ENCODE results near the gene KRTAP12-1.
"Not testable (repeated sequence)": the region's sequence is repeated elsewhere in the genome, so short reads cannot be mapped to it uniquely, and the experiment has no call there.

The KRTAP12-1 gene

DNA sequence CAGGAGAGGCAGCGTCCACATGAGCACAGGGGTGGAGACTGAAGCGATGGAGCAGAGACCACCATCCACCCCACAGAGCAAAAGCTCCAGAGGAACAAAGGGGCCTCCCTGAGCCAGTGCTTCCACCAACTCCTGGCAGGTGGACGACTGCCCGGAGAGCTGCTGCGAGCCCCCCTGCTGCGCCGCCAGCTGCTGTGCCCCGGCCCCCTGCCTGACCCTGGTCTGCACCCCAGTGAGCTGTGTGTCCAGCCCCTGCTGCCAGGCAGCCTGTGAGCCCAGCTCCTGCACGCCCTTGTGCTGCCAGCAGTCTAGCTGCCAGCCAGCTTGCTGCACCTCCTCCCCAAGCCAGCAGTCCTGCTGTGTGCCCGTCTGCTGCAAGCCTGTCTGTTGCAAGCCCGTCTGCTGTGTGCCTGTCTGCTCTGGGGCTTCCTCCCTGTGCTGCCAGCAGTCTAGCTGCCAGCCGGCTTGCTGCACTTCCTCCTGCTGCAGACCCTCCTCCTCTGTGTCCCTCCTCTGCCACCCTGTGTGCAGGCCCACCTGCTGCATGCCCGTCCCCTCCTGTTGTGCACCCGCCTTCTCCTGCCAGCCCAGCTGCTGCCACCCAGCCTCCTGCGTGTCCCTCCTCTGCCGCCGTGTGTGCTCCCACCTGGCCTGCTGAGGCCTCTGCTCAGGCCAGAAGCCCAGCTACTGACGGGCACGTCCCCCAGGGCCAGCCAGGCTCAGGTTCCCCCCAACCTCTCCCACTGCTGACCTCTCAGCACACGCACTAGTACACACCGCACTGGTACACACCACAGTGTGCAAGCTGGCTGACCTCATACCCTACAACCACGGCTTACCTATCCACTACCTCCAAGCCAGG lies 20.4 kb upstream of the KRTAP12-1 start:
- no peak for DNase-seq (ENCODE audit: low read depth)
- no peak overlapping the region for H3K4me3 ChIP-seq (ENCODE audit: low read length)
- TF ChIP-seq, protein P1, sequence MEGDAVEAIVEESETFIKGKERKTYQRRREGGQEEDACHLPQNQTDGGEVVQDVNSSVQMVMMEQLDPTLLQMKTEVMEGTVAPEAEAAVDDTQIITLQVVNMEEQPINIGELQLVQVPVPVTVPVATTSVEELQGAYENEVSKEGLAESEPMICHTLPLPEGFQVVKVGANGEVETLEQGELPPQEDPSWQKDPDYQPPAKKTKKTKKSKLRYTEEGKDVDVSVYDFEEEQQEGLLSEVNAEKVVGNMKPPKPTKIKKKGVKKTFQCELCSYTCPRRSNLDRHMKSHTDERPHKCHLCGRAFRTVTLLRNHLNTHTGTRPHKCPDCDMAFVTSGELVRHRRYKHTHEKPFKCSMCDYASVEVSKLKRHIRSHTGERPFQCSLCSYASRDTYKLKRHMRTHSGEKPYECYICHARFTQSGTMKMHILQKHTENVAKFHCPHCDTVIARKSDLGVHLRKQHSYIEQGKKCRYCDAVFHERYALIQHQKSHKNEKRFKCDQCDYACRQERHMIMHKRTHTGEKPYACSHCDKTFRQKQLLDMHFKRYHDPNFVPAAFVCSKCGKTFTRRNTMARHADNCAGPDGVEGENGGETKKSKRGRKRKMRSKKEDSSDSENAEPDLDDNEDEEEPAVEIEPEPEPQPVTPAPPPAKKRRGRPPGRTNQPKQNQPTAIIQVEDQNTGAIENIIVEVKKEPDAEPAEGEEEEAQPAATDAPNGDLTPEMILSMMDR (conservative IDR thresholded peaks at IDR 0.05; ENCODE audit: low read length): no peak

DNA sequence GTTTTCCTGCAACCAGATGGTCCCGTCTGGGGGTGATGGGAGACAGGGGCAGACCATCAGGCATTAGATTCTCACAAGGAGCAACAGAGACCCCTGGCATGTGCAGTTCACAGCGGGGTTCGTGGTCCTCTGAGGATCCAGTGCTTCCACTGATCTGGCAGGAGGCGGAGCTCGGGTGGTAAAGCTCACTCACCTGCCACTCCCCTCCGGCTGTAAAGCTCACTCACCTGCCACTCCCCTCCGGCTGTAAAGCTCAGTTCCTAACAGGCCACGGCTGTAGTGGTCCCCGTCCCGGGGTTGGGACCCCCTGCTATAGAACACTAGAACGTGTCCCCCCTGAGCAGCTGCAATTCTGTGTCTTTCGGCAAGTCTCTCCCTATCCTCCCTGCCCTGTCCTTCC lies 19.6 kb upstream of the KRTAP12-1 start:
- TF ChIP-seq, protein P1 (conservative IDR thresholded peaks at IDR 0.05; ENCODE audit: low read length): no peak
- no peak for DNase-seq (ENCODE audit: low read depth)
- no peak overlapping the region for H3K4me3 ChIP-seq (ENCODE audit: low read length)

DNA sequence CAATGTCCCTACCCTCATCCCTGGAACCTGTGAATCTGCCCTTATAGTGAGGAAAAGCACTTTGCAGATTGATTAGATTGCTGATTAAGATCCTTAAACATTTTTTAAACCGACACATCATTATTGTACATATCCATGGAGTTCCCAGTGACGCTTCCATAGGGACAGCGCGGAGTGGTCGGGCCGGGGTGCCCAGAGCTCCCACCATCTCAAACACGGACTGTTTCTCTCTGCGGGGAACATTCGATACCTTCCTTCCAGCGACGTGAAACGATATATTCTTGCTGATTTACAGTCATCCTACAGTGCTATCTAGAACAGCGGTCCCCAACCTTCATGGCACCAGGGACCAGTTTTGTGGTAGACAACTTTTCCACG lies 19.0 kb upstream of the KRTAP12-1 start:
- no peak for DNase-seq (ENCODE audit: low read depth)
- TF ChIP-seq, protein P1 (conservative IDR thresholded peaks at IDR 0.05; ENCODE audit: low read length): no peak

DNA sequence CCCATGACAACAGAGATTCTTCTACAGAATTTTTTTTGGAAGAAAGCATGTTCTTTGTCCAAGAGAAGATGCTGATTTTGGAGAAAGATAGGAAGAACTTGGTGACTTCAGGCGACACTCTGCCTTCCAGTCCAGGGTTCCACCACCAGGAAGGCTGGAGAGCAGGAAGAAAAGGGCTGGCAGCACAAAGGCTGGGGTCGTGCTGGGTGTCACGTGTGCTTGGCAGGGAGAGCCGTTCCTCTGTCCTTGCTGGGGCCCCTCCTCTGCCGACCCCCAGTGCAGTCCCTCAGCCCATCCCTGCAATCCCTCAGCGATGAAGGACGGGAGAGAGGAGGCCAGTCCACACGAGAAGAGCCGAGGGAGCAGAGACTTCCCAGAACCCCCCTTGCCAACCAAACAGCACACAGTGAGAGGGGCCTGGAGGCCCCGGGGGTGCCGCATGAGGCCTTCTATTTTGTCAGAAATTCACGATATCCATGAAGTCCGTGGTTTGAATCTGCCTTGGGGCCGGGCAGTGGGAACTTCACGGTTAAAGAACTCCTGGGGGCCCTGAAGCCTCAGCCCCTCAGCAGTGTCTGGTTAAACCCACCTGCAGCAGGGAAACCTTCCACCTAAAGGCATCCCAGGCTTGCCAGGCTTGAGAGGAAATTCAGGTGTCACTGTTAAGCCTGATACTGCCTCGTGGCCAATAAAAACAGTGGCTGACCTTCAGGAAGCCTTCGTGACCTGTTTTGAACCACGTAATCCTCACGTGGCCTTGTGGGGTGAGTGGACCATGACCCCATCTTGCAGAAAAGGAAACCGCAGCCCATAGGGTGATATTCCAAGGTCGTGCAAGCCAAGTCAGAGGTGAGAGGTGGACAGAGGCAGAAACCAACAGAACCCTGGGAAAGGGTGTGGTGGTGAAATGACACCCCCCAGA lies 18.4 kb upstream of the KRTAP12-1 start:
- TF ChIP-seq, protein P1 (conservative IDR thresholded peaks at IDR 0.05; ENCODE audit: low read length): no peak
- DNase-seq (ENCODE audit: low read depth): no peak
- H3K4me3 ChIP-seq (ENCODE audit: low read length): no peak overlapping the region

More for the DNA sequence above, 19.0 kb upstream of the KRTAP12-1 start:
- no peak overlapping the region for H3K4me3 ChIP-seq (ENCODE audit: low read length)

DNA sequence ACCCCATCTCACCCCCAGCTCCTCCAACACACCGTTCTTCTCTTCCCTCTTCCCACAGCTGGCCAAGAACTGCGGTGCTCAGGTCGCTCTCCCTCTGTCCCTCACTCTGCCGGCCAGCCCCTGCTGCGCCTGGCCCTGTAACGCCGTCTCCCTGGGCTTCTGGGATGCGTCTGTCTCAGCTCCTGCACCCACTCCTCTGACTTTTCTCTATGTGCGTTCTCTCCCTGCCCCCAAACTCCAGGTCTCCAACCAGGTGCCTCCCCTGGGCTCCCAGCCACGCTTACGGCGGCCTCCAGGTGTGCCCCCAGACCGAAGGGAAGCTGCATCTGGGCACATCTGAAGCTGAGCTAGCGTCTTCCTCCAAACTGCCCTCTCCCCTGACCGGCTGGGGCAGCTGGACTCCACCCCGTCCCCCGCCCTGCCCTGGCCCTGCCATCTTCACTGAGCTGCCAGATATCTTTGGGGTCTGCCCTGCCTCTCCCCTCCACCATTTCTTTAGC lies 17.6 kb upstream of the KRTAP12-1 start:
- DNase-seq (ENCODE audit: low read depth): no peak
- H3K4me3 ChIP-seq (ENCODE audit: low read length): no peak overlapping the region
- TF ChIP-seq, protein P1 (conservative IDR thresholded peaks at IDR 0.05; ENCODE audit: low read length): no peak

DNA sequence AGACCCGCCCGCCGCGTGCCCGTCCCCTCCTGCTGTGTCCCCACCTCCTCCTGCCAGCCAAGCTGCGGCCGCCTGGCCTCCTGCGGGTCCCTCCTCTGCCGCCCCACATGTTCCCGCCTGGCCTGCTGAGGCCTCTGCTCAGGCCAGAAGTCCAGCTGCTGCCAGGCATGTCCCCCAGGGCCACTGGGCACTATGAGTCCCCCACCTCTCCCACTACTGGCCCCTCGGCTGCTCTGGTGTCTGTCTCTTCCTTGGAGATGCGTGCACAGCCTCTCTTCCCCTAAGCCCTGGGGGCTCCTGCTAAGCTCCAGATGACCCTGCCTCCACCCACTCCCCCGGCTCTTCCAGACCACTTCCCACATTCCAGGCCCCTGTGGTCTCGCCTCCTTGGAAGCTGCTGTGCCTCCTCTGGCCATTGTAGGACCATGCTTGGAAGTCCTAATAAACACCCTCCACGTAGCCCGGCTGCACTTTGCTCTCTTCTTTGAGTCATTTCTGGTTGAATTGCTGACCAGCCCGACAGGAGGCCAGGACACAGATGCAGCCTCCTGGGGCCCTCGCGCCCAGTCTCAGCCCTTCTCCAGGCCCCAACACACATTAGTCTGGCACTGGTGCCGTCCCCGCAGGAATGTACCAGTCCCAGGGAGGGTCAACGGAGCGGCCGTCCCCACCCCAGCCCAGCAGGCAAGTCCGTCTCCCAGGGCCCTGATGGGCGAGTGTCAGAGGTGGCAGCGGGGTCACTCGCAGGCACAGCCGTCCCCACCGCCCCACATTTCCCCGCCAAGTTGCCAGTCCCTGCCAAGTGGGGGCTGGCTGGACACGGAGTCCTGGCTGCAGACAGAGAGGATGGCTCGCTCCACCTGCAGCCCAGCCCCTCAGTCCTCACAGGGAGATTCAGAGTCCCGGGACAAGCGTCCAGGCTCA lies 16.1 kb upstream of the KRTAP12-1 start:
- DNase-seq (ENCODE audit: low read depth): no peak
- TF ChIP-seq, protein P1 (conservative IDR thresholded peaks at IDR 0.05; ENCODE audit: low read length): no peak
- no peak overlapping the region for H3K4me3 ChIP-seq (ENCODE audit: low read length)

DNA sequence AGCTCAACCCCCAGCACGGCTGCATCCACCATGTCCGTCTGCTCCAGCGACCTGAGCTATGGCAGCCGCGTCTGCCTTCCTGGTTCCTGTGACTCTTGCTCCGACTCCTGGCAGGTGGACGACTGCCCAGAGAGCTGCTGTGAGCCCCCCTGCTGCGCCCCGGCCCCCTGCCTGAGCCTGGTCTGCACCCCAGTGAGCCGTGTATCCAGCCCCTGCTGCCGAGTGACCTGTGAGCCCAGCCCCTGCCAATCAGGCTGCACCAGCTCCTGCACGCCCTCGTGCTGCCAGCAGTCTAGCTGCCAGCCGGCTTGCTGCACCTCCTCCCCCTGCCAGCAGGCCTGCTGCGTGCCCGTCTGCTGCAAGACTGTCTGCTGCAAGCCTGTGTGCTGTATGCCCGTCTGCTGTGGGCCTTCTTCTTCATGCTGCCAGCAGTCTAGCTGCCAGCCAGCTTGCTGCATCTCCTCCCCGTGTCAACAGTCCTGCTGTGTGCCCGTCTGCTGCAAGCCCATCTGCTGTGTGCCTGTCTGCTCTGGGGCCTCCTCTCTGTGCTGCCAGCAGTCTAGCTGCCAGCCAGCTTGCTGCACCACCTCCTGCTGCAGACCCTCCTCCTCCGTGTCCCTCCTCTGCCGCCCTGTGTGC lies 15.3 kb upstream of the KRTAP12-1 start, which contains the start of gene KRTAP10-12:
TSS of gene KRTAP10-12 (plus strand) at position 1 of the 639 bp plus-strand sequence. CDS start at position 31, 30 bp downstream.
- not testable (repeated sequence) for H3K4me3 ChIP-seq (ENCODE audit: low read length); DNase-seq (ENCODE audit: low read depth)

Data from AG10803 (cell line).